H1 (cell line): ENCODE results near the gene ADM5. TPM values are rescaled to one million over a fixed set of nuclear protein-coding genes. Genes with fewer than 3 reads are reported as not detected.

Source experiments
- SP1 ChIP-seq: IDR thresholded peaks from 2 replicates; pipeline ENCODE4 v1.6.1; 2011; ENCODE audit warnings: low read depth, low read length
- YY1 ChIP-seq: IDR thresholded peaks from 2 replicates; pipeline ENCODE4 v1.6.1; 2011; ENCODE audit warnings: low read depth, mild to moderate bottlenecking, low read length
- polyA plus RNA-seq, 7 experiments: library from polyadenylated mRNA; depleted of rRNA in 3 of 7; stranded (reverse) in 5 of 7; unstranded in 2 of 7; fragments of >200 nt in 5 of 7; fragments of 200-250 nt in 2 of 7; gene quantifications; 1 replicate in 5 of 7; 2 replicates in 1 of 7; 4 replicates in 1 of 7; pipeline versions ENCODE4 v1.2.1 to v1.2.3, GENCODE V29; 2011 to 2013; ENCODE audit warnings: missing spikeins in 2 of 7, mixed read lengths in 2 of 7
- total RNA-seq: library from RNA; stranded (reverse); fragmentation: NEBNext Ultra II Directional; extraction: Animal tissue kit (Norgen Biotek cat#: 25700); gene quantifications from 2 replicates; pipeline ENCODE4 v1.2.1, GENCODE V29; 2021

The ADM5 gene
- total and polyA plus RNA-seq, 2 of the 8 experiments (the other 6 are each of a cell fraction or from before 2014, with no cell fraction given): 2.5 to 2.6 TPM

GRCh38 chr19:49641688-49642491 lies 47.5 kb upstream of the ADM5 start, which contains the start of gene SCAF1 (continued):
- TF ChIP-seq SP1: peak; percentile 86
- TF ChIP-seq YY1: peak; percentile 86
